Neural cell (in vitro differentiated cells): Measurements from ENCODE around the gene ABCA2.

Experiments used
- CTCF ChIP-seq: fragments of 450-650 bp; IDR thresholded peaks from 2 replicates; pipeline ENCODE4 v1.5.1; 2014; ENCODE audit warnings: antibody characterized with exemption, mild to moderate bottlenecking, moderate library complexity; ENCODE audit not compliant: poor library complexity, severe bottlenecking
- EP300 ChIP-seq: fragments of 450-650 bp; conservative IDR thresholded peaks from 2 replicates; pipeline ENCODE4 v1.6.1; 2014; ENCODE audit warnings: antibody characterized with exemption, mild to moderate bottlenecking, moderate library complexity; ENCODE audit not compliant: poor library complexity, severe bottlenecking
- EZH2 ChIP-seq: fragments of 200-600, 300-800 bp; shearing (Covaris generic), sonication (generic); IDR thresholded peaks from 2 replicates; pipeline ENCODE4 v1.6.1; 2014; ENCODE audit warnings: antibody characterized with exemption, low read length, borderline replicate concordance, mild to moderate bottlenecking; ENCODE audit not compliant: insufficient read depth, poor library complexity, severe bottlenecking
- POLR2AphosphoS5 ChIP-seq: IDR thresholded peaks from 2 replicates; pipeline ENCODE4 v1.6.1; 2012
- RAD21 ChIP-seq: fragments of 450-650 bp; conservative IDR thresholded peaks from 2 replicates; pipeline ENCODE4 v1.6.1; 2014; ENCODE audit warnings: antibody characterized with exemption, mild to moderate bottlenecking, moderate library complexity
- REST ChIP-seq: IDR thresholded peaks from 2 replicates; pipeline ENCODE4 v1.6.1; 2012; ENCODE audit warnings: borderline replicate concordance
- SMC3 ChIP-seq: fragments of 450-650 bp; conservative IDR thresholded peaks from 2 replicates; pipeline ENCODE4 v1.6.1; 2014; ENCODE audit warnings: antibody characterized with exemption, mild to moderate bottlenecking, moderate library complexity; ENCODE audit not compliant: poor library complexity
- TAF1 ChIP-seq: IDR thresholded peaks from 2 replicates; pipeline ENCODE4 v1.6.1; 2012; ENCODE audit warnings: low read depth

GRCh38 chr9:137029058-137029936 lies 1.3 kb upstream of the ABCA2 start:
- no peak for TF ChIP-seq RAD21
- TF ChIP-seq EP300, result no peak
- peak; percentile 72 for TF ChIP-seq CTCF
- no peak for TF ChIP-seq POLR2AphosphoS5
- TF ChIP-seq TAF1, result no peak
- no peak for TF ChIP-seq SMC3
- no peak for TF ChIP-seq EZH2
- no peak for TF ChIP-seq REST
